ENCODE data around the gene GPER1.
"Not testable (repeated sequence)": the region's sequence is repeated elsewhere in the genome, so short reads cannot be mapped to it uniquely, and the experiment has no call there.

Gene GPER1

DNA sequence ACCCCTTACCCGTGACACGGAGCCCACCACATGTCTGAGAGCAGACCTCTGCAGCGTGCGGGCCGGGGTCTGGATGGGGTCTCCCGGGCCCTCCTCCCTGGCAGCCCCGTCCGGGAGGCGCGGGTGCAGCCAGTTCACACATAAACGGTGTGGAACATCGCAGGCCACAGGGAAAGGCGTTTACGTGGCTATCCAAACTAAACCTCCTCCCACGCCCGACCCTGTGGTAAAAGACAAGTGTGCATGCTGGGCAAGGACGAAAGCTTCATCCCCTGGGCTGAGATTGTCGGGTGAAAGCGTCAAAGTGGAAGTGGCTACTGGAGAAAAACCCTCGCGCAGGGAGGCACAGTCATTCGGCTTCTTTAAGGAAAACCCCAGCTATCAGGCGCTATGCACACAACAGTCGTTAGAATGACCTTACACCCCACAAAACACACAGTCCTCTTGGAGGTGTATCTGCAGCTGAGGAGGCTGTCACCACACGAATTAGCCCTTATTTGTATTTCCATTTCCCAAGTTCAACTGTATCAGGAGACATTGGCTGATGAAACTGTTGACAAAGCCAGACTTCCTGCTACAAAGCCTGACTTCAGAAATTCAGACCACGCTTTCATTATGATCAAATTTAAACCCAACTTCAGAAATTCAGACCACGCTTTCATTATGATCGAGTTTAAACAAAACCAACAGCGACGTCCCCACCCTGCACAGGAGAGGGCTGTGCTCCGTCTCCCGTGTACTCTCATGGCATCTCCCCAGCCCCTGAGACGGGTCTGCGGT, 15.3 kb downstream of the GPER1 start:
- no peak for DNase-seq (ENCODE audit: low read depth, low spot score)

GRCh38 chr7:1103789-1104515, 16.0 kb downstream of the GPER1 start:
- no peak for DNase-seq (ENCODE audit: low read depth, low spot score)

DNA sequence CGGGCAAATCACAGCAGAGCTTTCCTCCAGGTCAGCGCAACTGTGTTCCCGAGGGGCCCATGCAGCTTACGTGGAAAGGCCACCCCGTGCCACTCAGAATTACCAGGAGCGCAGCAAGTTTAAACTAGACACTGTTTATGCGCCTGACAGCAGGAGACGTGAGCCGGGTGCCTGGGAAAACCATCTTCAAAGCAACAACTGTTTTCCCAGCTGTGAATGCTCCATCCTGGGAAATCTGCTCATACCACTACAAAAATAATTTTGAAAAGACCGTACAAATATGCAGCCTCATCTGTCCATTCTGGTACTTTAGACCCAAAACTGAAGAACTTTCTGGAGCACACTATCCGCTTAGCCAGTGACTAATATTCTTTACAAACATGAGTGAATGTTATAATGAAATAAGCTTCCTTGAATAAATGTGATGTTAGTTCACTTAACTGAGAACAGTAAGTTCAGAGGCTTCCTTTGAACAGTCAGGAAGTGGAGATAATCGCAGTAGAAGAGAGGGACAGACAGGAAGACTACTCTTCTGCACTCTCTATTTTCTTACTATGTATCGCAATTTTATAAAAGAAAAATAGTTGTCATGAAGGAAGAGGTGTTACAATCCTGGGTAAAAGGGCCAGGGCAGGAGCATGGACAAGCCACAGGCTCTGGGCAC, 16.7 kb downstream of the GPER1 start:
- no peak for DNase-seq (ENCODE audit: low read depth, low spot score)

GRCh38 chr7:1105189-1105588, 17.3 kb downstream of the GPER1 start:
- DNase-seq (ENCODE audit: low read depth, low spot score), result no peak

- DNase-seq (ENCODE audit: low read depth, low spot score), result no peak
These were observed 18.3 kb downstream of the GPER1 start for GRCh38 chr7:1106063-1106792.

GRCh38 chr7:1106793-1107421, 19.0 kb downstream of the GPER1 start:
- no peak for DNase-seq (ENCODE audit: low read depth, low spot score)

DNA sequence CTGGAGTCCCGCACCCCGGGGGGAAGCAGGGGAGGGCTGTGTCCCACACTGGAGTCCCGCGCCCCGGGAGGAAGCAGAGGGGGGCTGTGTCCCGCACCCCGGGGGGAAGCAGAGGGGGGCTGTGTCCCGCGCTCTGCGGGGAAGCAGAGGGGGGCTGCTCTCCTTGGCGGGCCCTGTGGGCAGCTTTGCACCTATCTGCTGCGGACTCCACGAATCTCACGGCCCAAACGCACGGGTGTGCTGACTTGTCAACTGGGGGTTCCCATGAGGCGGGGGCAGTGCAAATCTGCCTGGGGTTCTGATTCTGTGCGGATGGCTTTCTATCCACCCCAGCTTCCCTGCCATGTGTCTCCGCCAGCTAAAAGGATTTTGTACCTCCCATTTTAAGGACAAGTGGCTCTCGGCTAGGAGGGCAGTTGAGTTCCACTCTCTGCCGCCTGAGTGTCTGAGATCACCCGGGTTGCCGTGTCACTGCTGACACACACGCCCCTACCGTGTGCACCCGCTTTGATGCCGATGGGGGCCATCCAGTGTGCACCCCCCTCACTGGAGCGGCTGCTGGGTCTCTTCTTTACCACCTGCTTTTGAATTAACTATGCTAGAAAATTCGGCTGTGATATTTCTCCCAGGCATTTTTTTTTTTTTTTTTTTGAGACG, 20.5 kb downstream of the GPER1 start:
- DNase-seq (ENCODE audit: low read depth, low spot score), result no peak

- DNase-seq (ENCODE audit: low read depth, low spot score), result no peak
These were observed 21.8 kb downstream of the GPER1 start for GRCh38 chr7:1109581-1110310.

GRCh38 chr7:1110358-1110757, 22.4 kb downstream of the GPER1 start:
- no peak for DNase-seq (ENCODE audit: low read depth, low spot score)

GRCh38 chr7:1111156-1111555, 23.2 kb downstream of the GPER1 start:
- DNase-seq (ENCODE audit: low read depth, low spot score), result no peak

GRCh38 chr7:1112109-1112508, 24.2 kb downstream of the GPER1 start:
- no peak for DNase-seq (ENCODE audit: low read depth, low spot score)

- no peak for DNase-seq (ENCODE audit: low read depth, low spot score)
These were observed 25.0 kb downstream of the GPER1 start for GRCh38 chr7:1112625-1113547.

DNA sequence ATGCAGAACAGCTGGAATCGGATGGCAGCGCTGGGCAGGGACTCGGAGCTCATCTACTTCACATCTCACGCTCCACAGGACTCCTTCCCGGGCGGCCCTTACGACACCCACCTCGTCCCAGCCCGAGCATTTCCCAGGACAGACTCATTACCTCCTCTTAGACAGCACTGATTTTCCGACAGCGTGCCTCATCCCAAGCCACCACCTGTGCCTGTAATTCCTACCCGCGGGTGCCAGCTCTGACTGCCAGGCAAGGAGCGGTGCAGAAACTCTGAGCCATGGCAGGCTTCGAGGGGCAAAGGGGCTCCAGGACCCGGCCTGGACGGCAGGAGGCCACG, 25.6 kb downstream of the GPER1 start:
- DNase-seq (ENCODE audit: low read depth, low spot score), result no peak

DNA sequence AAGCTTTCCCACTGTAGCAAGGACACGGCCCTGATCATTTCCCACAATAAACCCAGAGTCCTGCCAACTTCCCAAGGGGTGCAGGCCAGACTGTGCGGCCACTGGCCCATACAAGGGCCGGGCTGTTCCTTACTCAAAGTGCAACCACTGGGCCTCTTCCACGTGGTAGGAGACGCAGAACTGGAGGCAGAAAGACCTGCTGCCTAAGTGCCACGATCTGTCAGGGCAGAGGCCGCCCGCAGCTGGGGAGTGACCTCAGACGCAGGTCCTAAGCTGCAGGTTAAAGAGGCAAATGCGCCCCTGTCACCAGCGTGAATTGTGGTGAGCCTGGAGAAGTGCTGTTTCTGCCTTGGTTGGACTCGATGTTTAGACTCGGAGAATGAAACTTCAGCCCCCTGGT, 26.2 kb downstream of the GPER1 start:
- DNase-seq (ENCODE audit: low read depth, low spot score), result no peak

DNA sequence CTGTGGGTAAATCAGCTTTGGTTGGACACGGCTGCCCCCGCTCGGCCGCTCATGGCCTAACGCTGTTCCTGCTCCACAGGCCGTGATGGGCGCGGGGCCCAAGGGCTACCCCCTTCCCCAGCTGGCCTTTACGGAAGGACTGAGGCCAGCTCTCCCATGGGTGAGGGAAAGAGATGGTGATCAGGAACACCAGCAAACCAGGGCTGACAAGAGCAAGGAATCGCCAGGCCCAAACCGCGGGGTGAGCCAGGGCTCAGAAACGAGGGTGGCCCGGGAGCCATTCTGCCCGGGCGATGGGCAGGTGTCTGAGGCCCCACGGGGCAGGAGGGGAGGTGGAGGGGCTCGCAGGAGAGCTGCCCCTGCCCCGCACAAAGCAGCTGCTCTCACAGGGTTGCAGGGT, 26.6 kb downstream of the GPER1 start:
- DNase-seq (ENCODE audit: low read depth, low spot score), result no peak

DNA sequence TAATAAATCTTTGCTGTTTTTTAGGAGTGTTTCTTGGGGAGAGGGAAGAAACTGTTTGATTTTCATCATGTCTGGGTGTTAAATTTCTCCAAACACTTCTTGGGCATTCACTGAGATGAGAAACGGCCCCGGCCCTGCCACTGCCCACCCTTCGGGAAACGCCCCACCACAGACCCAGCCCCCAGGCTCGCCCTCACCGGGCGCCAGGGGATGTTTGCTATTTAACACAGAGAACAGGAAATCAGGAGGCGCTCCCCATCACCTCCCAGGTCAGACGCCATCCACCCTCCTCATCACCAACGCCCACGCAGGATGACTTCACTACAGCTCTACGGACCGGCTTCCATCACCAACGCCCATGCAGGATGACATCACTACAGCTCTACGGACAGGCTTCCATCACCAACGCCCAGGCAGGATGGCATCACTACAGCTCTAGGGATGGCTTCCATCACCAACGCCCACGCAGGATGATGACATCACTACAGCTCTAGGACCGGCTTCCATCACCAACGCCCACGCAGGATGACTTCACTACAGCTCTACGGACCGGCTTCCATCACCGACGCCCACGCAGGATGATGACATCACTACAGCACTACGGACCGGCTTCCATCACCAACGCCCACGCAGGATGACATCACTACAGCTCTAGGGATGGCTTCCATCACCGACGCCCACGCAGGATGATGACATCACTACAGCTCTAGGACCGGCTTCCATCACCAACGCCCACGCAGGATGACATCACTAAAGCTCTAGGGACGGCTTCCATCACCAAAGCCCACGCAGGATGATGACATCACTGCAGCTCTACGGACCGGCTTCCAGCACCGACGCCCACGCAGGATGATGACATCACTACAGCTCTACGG, 27.5 kb downstream of the GPER1 start:
- DNase-seq (ENCODE audit: low read depth, low spot score), result not testable (repeated sequence)

GRCh38 chr7:1116383-1117008, 28.6 kb downstream of the GPER1 start:
- not testable (repeated sequence) for DNase-seq (ENCODE audit: low read depth, low spot score)

Data from activated CD4-positive, CD25-positive, alpha-beta regulatory T cell treated with anti-CD3 and anti-CD28 coated beads, Interleukin-2, amount 50 U/mL, for 16 hours (primary cell).